ENCODE measurements around the gene TLE2. TPM values are rescaled to one million over a fixed set of nuclear protein-coding genes. Genes with fewer than 3 reads are reported as not detected.

The TLE2 gene
- total and polyA plus RNA-seq, 9 of the 15 experiments (the other 6 are each of a cell fraction or from before 2014, with no cell fraction given): 0.35 to 13.1 (median 6.2) TPM

- TF ChIP-seq PHF8 (IDR thresholded peaks at IDR 0.05; ENCODE audit: borderline replicate concordance, low read length): peak; percentile 40; the same call in 1 of the 2 replicates
- no peak for TF ChIP-seq ZBED1 (IDR thresholded peaks at IDR 0.05)
- TF ChIP-seq E2F6 (IDR thresholded peaks at IDR 0.05; ENCODE audit: borderline replicate concordance in 1 of 2, extremely low read depth in 1 of 2, insufficient read depth in 1 of 2, insufficient read length in 1 of 2, low read depth in 1 of 2, low read length in 1 of 2, poor library complexity in 1 of 2, severe bottlenecking in 1 of 2): no peak
- TF ChIP-seq NRF1 (conservative IDR thresholded peaks at IDR 0.05 in 1 of 2, IDR thresholded peaks at IDR 0.05 in 1 of 2): peak; percentile 42 to 57
- TF ChIP-seq PTBP1 (IDR thresholded peaks at IDR 0.05; ENCODE audit: low read depth, low read length): no peak
- TF ChIP-seq HOXB6 (CRISPR knock-in tag; IDR thresholded peaks at IDR 0.05; ENCODE audit: borderline replicate concordance): no peak
- no peak for TF ChIP-seq ZNF444 (CRISPR knock-in tag; IDR thresholded peaks at IDR 0.05)
- TF ChIP-seq KAT2B (IDR thresholded peaks at IDR 0.05; ENCODE audit: low read depth, low read length): no peak
- TF ChIP-seq BCLAF1 (IDR thresholded peaks at IDR 0.05; ENCODE audit: borderline replicate concordance in 1 of 2, control insufficient read depth in 1 of 2, low read depth in 2 of 2, low read length in 1 of 2): no peak
- no peak for TF ChIP-seq NFE2L1 (tag; IDR thresholded peaks at IDR 0.05; ENCODE audit: borderline replicate concordance, low read depth)
- no peak for TF ChIP-seq IRF2 (CRISPR knock-in tag; IDR thresholded peaks at IDR 0.05)
- TF ChIP-seq CBX3 (IDR thresholded peaks at IDR 0.05; ENCODE audit: borderline replicate concordance in 1 of 2, low read length in 2 of 2): no peak
- no peak for TF ChIP-seq ZNF316 (IDR thresholded peaks at IDR 0.05)
- TF ChIP-seq KAT8 (IDR thresholded peaks at IDR 0.05; ENCODE audit: low read depth): no peak
- peak; percentile 46; the same call in 1 of the 2 replicates for TF ChIP-seq ZNF263 (CRISPR knock-in tag; IDR thresholded peaks at IDR 0.05; ENCODE audit: borderline replicate concordance)
- TF ChIP-seq RCOR1 (IDR thresholded peaks at IDR 0.05; ENCODE audit: borderline replicate concordance in 1 of 2, low read depth in 2 of 2, low read length in 2 of 2): no peak
- TF ChIP-seq ASH1L (IDR thresholded peaks at IDR 0.05; ENCODE audit: borderline replicate concordance, low read depth, partially characterized antibody): no peak
- no peak for TF ChIP-seq ZBTB2 (IDR thresholded peaks at IDR 0.05)
Measured at GRCh38 chr19:3061182-3062161, 32.4 kb upstream of the TLE2 start (continued).
